C4-2B (cell line): Measurements from ENCODE around the gene RNF212B.

Experiments
- ZFX ChIP-seq: fragments of 450-650 bp; IDR thresholded peaks from 2 replicates; pipeline ENCODE4 v1.6.1; 2017
- TF ChIP-seq, protein P1 (sequence below): fragments of 450-650 bp; conservative IDR thresholded peaks from 2 replicates; pipeline ENCODE4 v1.5.1; 2017; ENCODE audit warnings: mild to moderate bottlenecking

DNA sequence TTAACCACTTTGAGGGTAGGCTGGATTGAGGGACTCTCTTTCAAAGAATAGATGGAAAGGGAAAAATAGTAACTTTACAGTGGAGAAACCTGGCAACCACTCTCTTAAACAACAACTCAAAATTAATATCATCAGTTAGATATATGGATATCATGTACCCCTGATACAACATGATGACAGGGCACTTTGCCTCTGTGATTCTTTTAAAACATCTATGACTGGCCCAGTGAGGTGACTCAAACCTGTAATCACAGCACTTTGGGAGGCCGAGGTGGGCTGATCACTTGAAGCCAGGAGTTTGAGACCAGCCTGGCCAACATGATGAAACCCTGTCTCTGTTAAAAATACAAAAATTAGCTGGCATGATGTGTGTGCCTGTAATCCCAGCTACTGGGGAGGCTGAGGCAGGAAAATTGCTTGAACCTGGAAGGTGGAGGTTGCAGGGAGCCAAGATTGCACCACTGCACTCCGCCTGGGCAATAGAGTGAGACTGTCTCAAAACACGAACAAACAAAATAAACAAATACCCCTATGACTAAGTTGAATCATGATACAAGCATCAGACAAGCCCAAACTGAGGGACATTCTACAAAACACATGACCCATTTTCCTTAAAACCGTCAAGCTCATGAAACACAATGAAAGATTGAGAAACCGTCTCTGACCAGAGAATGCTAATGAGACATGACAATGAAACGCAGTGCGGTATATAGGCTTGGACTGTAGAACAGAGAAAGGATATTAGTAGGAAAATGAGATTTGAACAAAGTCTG, 27.9 kb upstream of the RNF212B start:
- TF ChIP-seq, protein P1, sequence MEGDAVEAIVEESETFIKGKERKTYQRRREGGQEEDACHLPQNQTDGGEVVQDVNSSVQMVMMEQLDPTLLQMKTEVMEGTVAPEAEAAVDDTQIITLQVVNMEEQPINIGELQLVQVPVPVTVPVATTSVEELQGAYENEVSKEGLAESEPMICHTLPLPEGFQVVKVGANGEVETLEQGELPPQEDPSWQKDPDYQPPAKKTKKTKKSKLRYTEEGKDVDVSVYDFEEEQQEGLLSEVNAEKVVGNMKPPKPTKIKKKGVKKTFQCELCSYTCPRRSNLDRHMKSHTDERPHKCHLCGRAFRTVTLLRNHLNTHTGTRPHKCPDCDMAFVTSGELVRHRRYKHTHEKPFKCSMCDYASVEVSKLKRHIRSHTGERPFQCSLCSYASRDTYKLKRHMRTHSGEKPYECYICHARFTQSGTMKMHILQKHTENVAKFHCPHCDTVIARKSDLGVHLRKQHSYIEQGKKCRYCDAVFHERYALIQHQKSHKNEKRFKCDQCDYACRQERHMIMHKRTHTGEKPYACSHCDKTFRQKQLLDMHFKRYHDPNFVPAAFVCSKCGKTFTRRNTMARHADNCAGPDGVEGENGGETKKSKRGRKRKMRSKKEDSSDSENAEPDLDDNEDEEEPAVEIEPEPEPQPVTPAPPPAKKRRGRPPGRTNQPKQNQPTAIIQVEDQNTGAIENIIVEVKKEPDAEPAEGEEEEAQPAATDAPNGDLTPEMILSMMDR: no peak
- TF ChIP-seq ZFX: no peak
